Upper lobe of left lung (tissue), 6 donors: ENCODE results near the gene KCNH3. TPM values are rescaled to one million over a fixed set of nuclear protein-coding genes. Genes with fewer than 3 reads are reported as not detected.

Experiments used
- ATAC-seq, 2 donors: fragments of 200-7000 bp; cut with Tn5 transposase; one replicate each; pipeline ENCODE4 v1.9.1; 2022; ENCODE audit warnings: mild to moderate bottlenecking in 2 of 2, moderate library complexity in 2 of 2; ENCODE audit not compliant: low FRiP score in 2 of 2
- DNase-seq, 2 donors: peaks; one replicate each; pipeline ENCODE4 v3.0.0-alpha.2; 2019 to 2020
- H3K27ac ChIP-seq, 4 donors: fragments of 200-600 bp; sonication (generic); one replicate each; pipeline ENCODE4 v1.5.1; 2016 to 2019
- H3K27me3 ChIP-seq, 4 donors: fragments of 200-600 bp; sonication (generic); one replicate each; pipeline ENCODE4 v1.5.1; 2017 to 2019
- H3K36me3 ChIP-seq, 4 donors: fragments of 200-600 bp; sonication (generic); one replicate each; pipeline ENCODE4 v1.5.1; 2016 to 2019
- H3K4me1 ChIP-seq, 4 donors: fragments of 200-600 bp; sonication (generic); one replicate each; pipeline ENCODE4 v1.5.1; 2018 to 2019
- H3K4me3 ChIP-seq, 4 donors: fragments of 200-600 bp; sonication (generic); one replicate each; pipeline ENCODE4 v1.5.1; 2017 to 2019; ENCODE audit warnings: mild to moderate bottlenecking in 2 of 4, moderate library complexity in 1 of 4
- H3K9me3 ChIP-seq, 4 donors: fragments of 200-600 bp; sonication (generic); one replicate each; pipeline ENCODE4 v1.5.1; 2018 to 2019
- EP300 ChIP-seq, 4 donors: sonication (generic); formaldehyde crosslinking; IDR thresholded peaks; one replicate each; pipeline ENCODE4 v1.5.1; 2017; ENCODE audit warnings: antibody characterized with exemption in 4 of 4, control low read depth in 2 of 4
- POLR2A ChIP-seq, 4 donors: fragments of 450-650 bp; IDR thresholded peaks; one replicate each; pipeline ENCODE4 v1.5.1; 2016 to 2017; ENCODE audit warnings: antibody characterized with exemption in 4 of 4, mild to moderate bottlenecking in 2 of 4
- POLR2AphosphoS5 ChIP-seq, 2 donors: sonication (generic); formaldehyde crosslinking; IDR thresholded peaks; one replicate each; pipeline ENCODE4 v1.5.1; 2017; ENCODE audit warnings: antibody characterized with exemption in 2 of 2
- WGBS, 2 donors: methylation state at CpG; one replicate each; pipeline ENCODE4 v1.1.5; 2017 to 2018; 5-methylcytosine and 5-hydroxymethylcytosine counted together
- total RNA-seq, 6 donors: library from RNA; depleted of rRNA in 4 of 6; stranded (reverse); fragments of >200 nt in 4 of 6; gene quantifications; one replicate each; pipeline versions ENCODE4 v1.1.0 to v1.2.1, GENCODE V29; 2016 to 2021
- TF ChIP-seq, protein P1 (sequence below), 6 experiments: fragments of 450-650 bp in 4 of 6; fragments of 200-600 bp in 2 of 6; sonication (generic) in 2 of 6; IDR thresholded peaks; one replicate each; pipeline ENCODE4 v1.5.1; 2016 to 2019; ENCODE audit warnings: antibody characterized with exemption in 6 of 6
- donor health status: DM: no; HTN: no; CAD: no; lungs with moderate emphysema.
- donor health status: DM: no; HTN: yes; CAD: no; lungs with severe emphysema.

The KCNH3 gene, protein sequence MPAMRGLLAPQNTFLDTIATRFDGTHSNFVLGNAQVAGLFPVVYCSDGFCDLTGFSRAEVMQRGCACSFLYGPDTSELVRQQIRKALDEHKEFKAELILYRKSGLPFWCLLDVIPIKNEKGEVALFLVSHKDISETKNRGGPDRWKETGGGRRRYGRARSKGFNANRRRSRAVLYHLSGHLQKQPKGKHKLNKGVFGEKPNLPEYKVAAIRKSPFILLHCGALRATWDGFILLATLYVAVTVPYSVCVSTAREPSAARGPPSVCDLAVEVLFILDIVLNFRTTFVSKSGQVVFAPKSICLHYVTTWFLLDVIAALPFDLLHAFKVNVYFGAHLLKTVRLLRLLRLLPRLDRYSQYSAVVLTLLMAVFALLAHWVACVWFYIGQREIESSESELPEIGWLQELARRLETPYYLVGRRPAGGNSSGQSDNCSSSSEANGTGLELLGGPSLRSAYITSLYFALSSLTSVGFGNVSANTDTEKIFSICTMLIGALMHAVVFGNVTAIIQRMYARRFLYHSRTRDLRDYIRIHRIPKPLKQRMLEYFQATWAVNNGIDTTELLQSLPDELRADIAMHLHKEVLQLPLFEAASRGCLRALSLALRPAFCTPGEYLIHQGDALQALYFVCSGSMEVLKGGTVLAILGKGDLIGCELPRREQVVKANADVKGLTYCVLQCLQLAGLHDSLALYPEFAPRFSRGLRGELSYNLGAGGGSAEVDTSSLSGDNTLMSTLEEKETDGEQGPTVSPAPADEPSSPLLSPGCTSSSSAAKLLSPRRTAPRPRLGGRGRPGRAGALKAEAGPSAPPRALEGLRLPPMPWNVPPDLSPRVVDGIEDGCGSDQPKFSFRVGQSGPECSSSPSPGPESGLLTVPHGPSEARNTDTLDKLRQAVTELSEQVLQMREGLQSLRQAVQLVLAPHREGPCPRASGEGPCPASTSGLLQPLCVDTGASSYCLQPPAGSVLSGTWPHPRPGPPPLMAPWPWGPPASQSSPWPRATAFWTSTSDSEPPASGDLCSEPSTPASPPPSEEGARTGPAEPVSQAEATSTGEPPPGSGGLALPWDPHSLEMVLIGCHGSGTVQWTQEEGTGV
- 10 to 100 TPM in 1 of 6 donors, 1 to 10 TPM in 4, under 1 TPM in 1; 0.37 to 19.9 (median 2.5) TPM for total RNA-seq

DNA sequence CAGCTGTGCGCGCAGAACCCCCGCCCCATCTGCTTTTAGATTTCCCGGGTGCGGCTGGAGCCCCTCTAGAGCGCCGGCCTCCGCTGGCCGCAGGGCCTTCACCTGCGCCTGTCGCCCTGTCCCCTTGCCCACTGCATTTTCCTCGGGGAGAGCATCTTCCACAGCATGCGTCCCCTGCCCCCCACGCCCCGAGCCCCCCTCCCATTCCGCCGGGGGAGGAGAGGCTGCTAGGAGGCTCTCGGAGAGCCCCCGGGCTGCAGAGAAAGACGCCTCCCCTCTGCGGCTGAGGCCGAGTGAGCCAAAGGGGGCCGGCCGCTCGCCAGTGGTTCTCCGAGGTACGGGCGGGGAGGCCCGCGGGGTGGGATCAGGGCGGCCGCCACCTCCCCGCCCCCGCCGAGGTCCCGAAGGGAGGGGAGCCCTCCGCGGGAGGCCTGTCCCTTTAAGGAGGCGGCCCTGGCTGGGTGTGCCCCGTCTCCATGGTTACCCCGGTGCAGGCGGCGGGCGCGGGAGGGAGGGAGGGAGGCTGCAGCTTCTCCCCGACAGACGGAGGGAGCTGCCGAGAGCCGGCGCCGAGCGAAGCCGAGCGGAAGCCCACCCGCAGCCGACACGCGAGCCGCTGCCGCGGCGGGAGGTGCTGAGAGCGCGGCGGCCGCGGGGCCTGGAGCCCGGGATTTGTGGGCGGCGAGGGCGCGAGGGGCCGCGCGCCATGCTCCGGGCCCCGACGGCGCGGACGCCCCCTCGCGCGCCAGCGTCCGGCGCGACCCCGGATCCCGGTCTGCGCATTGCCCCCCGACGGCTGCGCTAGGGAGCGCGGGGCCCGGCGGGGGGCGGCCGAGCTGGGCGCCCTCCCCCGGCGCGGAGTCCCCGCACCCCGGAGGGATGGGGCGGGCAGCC, at the start of gene KCNH3:
TSS of gene KCNH3 (plus strand) at position 521 of the 894 bp plus-strand sequence. CDS start 387 bp downstream, outside the sequence.
- H3K27me3 ChIP-seq = peaks cover 0 to 29% (median 17%) of the 10 kb centered on the region in 4 donors
- WGBS, 2 donors = 0% methylated on average over 1 to 26 of the region's 107 CpGs

GRCh38 chr12:49489154-49489553, 49.7 kb upstream of the KCNH3 start:
- DNase-seq = no peak
- Histone ChIP-seq H3K9me3 (no peaks in the 10 kb centered on the region), H3K27ac (no peak overlapping the region), H3K36me3 (peaks cover 0 to 20% (median 5%) of the 10 kb centered on the region in 4 donors), H3K4me1 (no peaks in the 10 kb centered on the region), H3K4me3 (no peak overlapping the region), H3K27me3 (no peaks in the 10 kb centered on the region)
- WGBS, 2 donors = 93 to 95% methylated on average over 3 of the region's 3 CpGs
- ATAC-seq = no peak
- TF ChIP-seq EP300 (IDR thresholded peaks at IDR 0.05) (no peak), POLR2A (IDR thresholded peaks at IDR 0.05) (no peak), POLR2AphosphoS5 (IDR thresholded peaks at IDR 0.05) (no peak)
- TF ChIP-seq, protein P1, sequence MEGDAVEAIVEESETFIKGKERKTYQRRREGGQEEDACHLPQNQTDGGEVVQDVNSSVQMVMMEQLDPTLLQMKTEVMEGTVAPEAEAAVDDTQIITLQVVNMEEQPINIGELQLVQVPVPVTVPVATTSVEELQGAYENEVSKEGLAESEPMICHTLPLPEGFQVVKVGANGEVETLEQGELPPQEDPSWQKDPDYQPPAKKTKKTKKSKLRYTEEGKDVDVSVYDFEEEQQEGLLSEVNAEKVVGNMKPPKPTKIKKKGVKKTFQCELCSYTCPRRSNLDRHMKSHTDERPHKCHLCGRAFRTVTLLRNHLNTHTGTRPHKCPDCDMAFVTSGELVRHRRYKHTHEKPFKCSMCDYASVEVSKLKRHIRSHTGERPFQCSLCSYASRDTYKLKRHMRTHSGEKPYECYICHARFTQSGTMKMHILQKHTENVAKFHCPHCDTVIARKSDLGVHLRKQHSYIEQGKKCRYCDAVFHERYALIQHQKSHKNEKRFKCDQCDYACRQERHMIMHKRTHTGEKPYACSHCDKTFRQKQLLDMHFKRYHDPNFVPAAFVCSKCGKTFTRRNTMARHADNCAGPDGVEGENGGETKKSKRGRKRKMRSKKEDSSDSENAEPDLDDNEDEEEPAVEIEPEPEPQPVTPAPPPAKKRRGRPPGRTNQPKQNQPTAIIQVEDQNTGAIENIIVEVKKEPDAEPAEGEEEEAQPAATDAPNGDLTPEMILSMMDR (IDR thresholded peaks at IDR 0.05) = no peak

More for the DNA sequence above, at the start of gene KCNH3:
- Histone ChIP-seq H3K9me3 (no peaks in the 10 kb centered on the region), H3K36me3 (no peaks in the 10 kb centered on the region), H3K4me3 (peak within 1 kb of the TSS; percentile 47 to 61 (median 51)), H3K27ac (no peak within 1 kb of the TSS), H3K4me1 (peaks cover 23 to 31% (median 25%) of the 10 kb centered on the region in 4 donors)
- TF ChIP-seq POLR2AphosphoS5 (IDR thresholded peaks at IDR 0.05) (no peak), POLR2A (IDR thresholded peaks at IDR 0.05) (no peak), EP300 (IDR thresholded peaks at IDR 0.05) (no peak)
- TF ChIP-seq, protein P1 (IDR thresholded peaks at IDR 0.05) = no peak
- DNase-seq (peak; percentile 84 to 94), ATAC-seq (peak in 1 of 2 donors; percentile 86)

DNA sequence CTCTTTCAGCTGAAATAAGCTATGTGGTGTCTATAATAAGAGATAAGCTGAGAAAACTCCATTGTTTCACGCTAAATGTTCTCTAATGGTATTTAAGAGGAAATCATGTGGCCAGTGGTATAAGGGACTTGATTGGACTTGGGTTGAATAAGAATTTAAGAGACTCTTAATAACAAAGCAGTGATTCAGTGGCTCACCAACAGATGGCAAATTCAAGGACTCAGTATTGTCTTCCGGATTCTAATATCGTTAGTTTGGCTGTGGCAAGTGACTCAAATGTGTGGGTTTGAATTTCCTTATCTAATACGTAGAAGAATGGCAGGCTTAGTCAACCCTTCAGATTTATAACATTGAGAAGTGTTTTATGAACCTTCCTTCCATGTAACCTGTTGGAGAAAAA, 49.1 kb upstream of the KCNH3 start:
- no peak for ATAC-seq
- no peaks in the 10 kb centered on the region for H3K4me1 ChIP-seq
- H3K9me3 ChIP-seq = no peaks in the 10 kb centered on the region
- no peaks in the 10 kb centered on the region for H3K27me3 ChIP-seq
- TF ChIP-seq EP300 (IDR thresholded peaks at IDR 0.05) (no peak), POLR2A (IDR thresholded peaks at IDR 0.05) (no peak), POLR2AphosphoS5 (IDR thresholded peaks at IDR 0.05) (no peak)
- TF ChIP-seq, protein P1 (IDR thresholded peaks at IDR 0.05) = no peak
- H3K27ac ChIP-seq = no peak overlapping the region
- no peak for DNase-seq
- 93 to 98% methylated on average over 4 of the region's 4 CpGs for WGBS, 2 donors
- peaks cover 0 to 22% (median 6%) of the 10 kb centered on the region in 4 donors for H3K36me3 ChIP-seq
- no peak overlapping the region for H3K4me3 ChIP-seq

DNA sequence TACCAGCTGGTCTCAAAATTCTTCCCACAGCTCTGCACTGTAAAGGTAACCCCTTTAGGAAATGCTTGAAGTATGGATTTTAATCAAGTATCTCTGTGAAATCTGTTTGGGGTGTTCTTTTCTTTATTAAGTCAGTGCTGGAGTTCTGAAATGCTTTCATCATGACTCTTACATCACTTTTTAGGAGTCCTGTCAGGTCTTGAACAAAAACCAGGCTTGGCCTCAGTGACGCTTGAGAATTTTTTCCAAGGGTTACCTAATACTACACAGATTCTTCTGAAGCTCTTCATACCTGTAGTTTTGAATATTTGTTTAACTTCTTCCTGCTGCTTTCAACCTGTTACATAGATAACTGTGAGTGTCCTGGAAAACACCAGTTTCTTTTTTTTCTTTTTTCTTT, 47.0 kb upstream of the KCNH3 start:
- no peaks in the 10 kb centered on the region for H3K9me3 ChIP-seq
- H3K36me3 ChIP-seq = peaks cover 0 to 30% (median 1%) of the 10 kb centered on the region in 4 donors
- H3K4me1 ChIP-seq = no peaks in the 10 kb centered on the region
- H3K27me3 ChIP-seq = no peaks in the 10 kb centered on the region
- TF ChIP-seq, protein P1 (IDR thresholded peaks at IDR 0.05) = no peak
- TF ChIP-seq POLR2A (IDR thresholded peaks at IDR 0.05) (no peak), POLR2AphosphoS5 (IDR thresholded peaks at IDR 0.05) (no peak), EP300 (IDR thresholded peaks at IDR 0.05) (no peak)
- H3K27ac ChIP-seq = no peak overlapping the region
- no peak for DNase-seq
- H3K4me3 ChIP-seq = no peak overlapping the region
- no peak for ATAC-seq
- 79 to 80% methylated on average over 1 of the region's 1 CpG for WGBS, 2 donors
